MCF 10A (cell line): ENCODE measurements around the gene ACTN4. TPM values are rescaled to one million over a fixed set of nuclear protein-coding genes. Genes with fewer than 3 reads are reported as not detected.

Experiments
- total RNA-seq: library from RNA; stranded (reverse); gene quantifications from 2 replicates; pipeline ENCODE4 v1.2.3, GENCODE V29; 2022

The ACTN4 gene
- total RNA-seq, 1 experiment from 2014 or later = 300 TPM

Other genes with a start within 250 kb of the ACTN4 start
- 18.8 and 19.9 TPM in 2 replicates for gene FAM98C, start 244.6 kb upstream of the ACTN4 start, total RNA-seq
- not detected in 2 replicates for gene RASGRP4, start 221.4 kb upstream of the ACTN4 start, total RNA-seq
- gene RYR1, start 214.0 kb upstream of the ACTN4 start, total RNA-seq = 0.28 and 0.32 TPM in 2 replicates
- gene MAP4K1, start 29.7 kb upstream of the ACTN4 start, total RNA-seq = 0.56 and 1.9 TPM in 2 replicates
- 342 and 375 TPM in 2 replicates for gene EIF3K, start 28.5 kb upstream of the ACTN4 start, total RNA-seq
- not detected in 2 replicates for gene CAPN12, start 96.8 kb downstream of the ACTN4 start, total RNA-seq
- gene LGALS7, start 125.9 kb downstream of the ACTN4 start, total RNA-seq = 1.1 TPM in 1 of 2 replicates, not detected in the other
- 2.5 and 2.6 TPM in 2 replicates for gene LGALS7B, start 141.6 kb downstream of the ACTN4 start, total RNA-seq
- gene LGALS4, start 165.3 kb downstream of the ACTN4 start, total RNA-seq = 0.61 TPM in 1 of 2 replicates, not detected in the other
- 109 and 130 TPM in 2 replicates for gene ECH1, start 184.1 kb downstream of the ACTN4 start, total RNA-seq
- 288 and 421 TPM in 2 replicates for gene HNRNPL, start 202.3 kb downstream of the ACTN4 start, total RNA-seq
- gene RINL, start 230.6 kb downstream of the ACTN4 start, total RNA-seq = 3.7 and 4.7 TPM in 2 replicates